ENCODE results near the gene PSTPIP1. TPM values are rescaled to one million over a fixed set of nuclear protein-coding genes. Genes with fewer than 3 reads are reported as not detected.
A peak's percentile ranks its signal among the peaks of the same experiment; 100 is the strongest.

The PSTPIP1 gene
- total and polyA plus RNA-seq, 9 of the 15 experiments (the other 6 are each of a cell fraction or from before 2014, with no cell fraction given) = not detected

- TF ChIP-seq SRSF7 (optimal IDR thresholded peaks at IDR 0.05; ENCODE audit: low read depth, low read length) (no peak), REST (IDR thresholded peaks at IDR 0.05; ENCODE audit: borderline replicate concordance) (peak; percentile 37; the same call in 1 of the 2 replicates), REST (CRISPR knock-in tag; IDR thresholded peaks at IDR 0.05; ENCODE audit: low read depth) (no peak)
Observed at GRCh38 chr15:76951220-76951619, 43.7 kb upstream of the PSTPIP1 start (continued).

All from K562 (cell line).